Measurements from ENCODE around the gene TCF12.

- no peak for TF ChIP-seq CTCF (IDR thresholded peaks at IDR 0.05; ENCODE audit: low read length)
- no peak for TF ChIP-seq EZH2 (IDR thresholded peaks at IDR 0.05; ENCODE audit: borderline replicate concordance, low read length)
Observed at GRCh38 chr15:56877255-56877970, 41.0 kb upstream of the TCF12 start.
